GM21381 (cell line): ENCODE results near the gene DLX3.

Experiments used
- ATAC-seq: cut with Tn5 transposase; IDR thresholded peaks from one replicate; pipeline ENCODE4 v1.9.1; 2021; ENCODE audit warnings: mild to moderate bottlenecking, moderate library complexity; ENCODE audit not compliant: unreplicated experiment

The DLX3 gene

DNA sequence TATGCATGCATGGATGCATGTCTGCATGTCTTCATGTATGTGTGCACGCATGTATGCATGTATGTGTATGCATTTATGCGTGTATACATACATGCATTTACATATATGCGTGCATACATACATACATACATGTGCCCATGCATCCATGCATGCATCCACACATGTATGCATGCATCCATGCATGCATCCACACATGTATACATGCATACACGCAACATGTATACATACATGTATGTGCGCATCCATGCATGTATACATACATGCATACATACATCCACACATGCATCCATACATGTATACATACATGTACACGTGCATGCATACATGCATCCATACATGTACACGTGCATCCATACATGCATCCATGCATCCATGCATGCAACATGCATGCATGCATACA lies 29.8 kb upstream of the DLX3 start:
- ATAC-seq, result no peak

DNA sequence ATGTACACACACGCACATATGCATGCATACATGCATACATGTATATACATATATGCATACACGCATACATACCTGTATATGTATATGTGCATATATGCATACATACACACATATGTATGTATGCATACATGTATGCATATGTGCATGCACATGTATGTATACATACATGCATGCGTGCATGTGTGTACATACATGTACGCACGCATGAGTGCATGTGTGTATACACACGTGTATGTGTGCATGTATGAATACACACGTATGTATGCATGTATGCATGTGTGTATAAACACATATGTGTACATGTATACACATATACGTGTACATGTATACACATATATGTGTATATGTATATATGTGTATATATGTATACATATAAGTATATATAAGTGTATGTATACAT lies 28.5 kb upstream of the DLX3 start:
- ATAC-seq, result no peak

DNA sequence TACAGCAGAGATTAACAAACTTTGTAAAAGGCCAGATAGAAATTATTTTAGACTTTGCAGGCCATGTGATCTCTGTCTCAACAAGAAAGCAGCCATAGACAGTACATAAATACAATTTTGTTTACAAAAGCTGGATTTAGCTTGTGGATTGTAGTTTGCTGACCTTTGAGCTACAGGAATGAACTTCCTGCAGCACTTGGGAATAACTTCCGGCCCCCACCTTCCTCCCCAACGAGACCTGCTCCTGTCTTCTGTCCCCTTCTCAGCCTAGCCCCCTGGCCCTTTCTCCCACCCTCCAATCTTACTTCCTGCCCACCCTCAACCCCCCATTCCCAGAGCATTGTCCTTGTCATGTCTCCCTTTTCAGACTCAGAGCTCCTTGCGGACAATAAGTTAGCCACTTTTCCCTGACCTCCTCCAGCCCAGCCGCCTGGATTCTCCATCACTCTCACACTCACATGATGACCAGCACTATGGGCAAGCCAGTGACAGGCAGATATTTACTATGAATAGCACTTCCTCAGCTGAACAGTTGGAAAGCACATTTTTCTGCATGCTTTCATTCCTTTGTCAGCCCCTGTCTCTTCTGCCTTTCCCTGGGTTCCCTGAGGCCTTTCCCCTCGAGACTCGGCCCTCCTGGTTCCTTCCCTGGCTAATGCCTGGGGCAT lies 27.6 kb upstream of the DLX3 start:
- ATAC-seq, result no peak

DNA sequence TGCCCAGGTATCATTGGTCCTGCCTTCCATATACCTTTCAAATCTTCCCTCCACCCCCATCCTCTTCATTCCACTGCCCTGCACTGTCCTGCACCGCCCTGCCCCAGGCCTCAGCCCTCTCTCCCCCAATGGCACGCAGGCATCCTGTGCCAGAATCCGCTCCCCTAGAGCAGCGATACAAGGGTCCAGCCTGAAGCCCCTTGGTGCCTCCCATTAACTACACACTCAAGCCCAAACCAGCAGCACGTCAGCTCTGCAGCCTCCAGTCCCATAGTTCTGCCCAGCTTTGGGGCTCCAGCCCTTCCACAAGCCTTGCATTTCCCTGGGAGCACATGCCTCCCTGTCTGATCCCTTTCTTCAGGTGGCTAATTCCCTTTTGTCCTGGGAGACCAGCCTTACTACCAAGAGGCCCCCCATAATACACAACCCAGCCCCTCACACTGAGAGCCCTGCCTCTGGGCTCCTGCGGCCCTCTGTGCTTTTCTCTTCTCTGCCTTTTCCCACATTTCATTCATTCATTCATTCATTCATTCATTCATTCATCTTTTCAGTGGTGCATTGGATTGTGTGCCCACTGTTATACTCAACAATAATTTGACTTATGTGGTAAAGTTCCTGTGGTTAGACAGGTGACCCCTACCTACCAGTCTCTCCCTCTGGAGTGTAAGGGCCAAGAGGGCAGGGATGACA lies 26.8 kb upstream of the DLX3 start:
- no peak for ATAC-seq

DNA sequence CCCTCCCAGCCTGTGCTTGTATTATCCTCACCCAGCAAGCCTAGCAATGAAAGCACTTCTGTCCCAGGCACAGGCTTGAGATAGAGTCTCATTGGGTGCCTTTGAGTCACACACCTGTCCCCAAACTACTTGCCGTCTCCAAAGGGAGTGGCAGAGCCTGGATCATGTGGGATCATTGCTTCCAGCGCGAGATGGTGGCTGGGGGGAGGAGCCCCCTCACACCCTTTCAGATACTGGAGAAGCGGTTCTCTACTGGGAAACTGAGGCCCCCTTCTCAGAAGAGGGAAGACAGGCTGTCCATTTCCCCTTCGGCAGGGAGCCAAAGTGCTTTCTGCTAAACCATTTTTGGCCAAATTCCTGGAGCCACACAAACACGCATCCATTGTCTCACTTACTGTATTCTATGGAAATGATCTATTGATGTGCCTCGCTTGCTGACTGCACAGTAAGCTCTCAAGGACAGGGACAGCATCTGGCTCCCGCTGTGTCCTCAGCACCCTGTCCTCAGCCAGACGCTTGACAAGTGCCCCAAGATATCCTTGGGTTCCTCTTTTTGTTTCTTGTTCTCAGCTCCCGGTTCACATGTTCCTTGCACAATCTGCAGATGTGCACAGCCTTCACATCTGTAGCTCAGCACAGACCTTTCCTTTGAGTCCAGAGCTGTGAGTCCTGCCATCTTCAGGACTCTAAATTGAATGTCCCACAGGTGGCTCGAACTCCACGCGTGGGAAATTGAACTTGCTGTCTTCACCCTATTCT lies 26.0 kb upstream of the DLX3 start:
- ATAC-seq, result no peak

DNA sequence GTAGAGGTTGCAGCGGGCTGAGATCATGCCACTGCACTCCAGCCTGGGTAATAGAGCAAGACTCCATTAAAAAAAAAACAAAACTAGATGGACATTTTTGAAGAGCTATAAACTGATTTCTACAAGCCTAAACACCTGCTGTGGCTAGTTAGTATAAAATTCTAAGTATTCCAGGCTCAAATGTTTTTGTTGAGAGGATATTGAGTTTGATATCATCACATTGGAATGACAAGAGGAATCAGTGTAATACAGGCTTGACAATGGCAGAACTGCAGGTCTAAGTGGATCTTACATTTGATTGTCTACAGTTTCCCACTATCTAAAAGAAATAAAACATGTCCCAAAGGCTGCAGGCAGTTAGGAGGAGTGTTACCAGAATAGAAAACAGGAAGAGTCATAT lies 23.9 kb upstream of the DLX3 start:
- no peak for ATAC-seq

DNA sequence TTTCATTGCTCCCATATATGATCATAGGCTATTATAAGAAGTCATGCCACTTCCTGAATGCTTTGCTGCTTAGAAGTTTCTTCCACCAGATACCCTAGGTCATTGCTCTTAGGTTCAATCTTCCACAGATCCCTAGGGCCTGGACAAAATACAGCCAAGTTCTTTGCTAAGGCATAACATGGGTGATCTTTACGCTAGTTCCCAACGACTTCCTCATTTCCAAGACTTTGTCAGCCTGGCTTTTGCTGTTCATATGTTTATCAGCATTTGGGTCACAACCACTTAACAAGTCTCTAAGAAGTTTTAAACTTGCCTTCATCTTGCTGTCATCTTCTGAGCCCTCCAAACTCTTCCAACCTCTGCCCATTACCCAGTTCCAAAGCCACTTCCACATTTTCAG lies 20.1 kb upstream of the DLX3 start:
- no peak for ATAC-seq

DNA sequence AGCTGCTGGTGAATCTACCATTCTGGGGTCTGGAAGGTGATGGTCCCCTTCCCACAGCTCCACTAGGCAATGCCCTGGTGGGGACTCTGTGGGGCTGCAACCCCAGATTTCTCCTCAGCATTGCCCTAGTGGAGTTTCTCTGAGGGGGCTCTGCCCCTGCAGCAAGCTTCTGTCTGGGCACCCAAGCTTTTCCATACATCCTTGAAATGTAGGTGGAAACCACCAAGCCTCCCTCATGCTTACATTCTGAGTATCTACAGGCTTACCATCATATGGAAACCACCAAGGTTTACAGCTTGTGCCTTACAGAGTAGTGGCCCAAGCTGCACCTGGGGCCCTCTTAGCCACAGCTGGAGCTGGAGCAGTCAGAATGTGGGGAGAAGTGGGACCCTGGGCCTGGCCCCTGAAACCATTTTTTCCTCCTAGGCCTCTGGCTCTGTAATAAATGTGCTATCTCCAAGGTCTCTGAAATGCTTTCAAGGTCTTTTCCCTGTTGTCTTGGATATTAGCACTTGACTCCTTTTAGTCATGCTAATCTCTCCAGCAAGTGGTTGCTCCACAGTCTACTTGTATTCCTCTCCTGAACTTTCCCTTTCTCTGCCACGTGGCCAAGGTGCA lies 19.6 kb upstream of the DLX3 start:
- no peak for ATAC-seq

DNA sequence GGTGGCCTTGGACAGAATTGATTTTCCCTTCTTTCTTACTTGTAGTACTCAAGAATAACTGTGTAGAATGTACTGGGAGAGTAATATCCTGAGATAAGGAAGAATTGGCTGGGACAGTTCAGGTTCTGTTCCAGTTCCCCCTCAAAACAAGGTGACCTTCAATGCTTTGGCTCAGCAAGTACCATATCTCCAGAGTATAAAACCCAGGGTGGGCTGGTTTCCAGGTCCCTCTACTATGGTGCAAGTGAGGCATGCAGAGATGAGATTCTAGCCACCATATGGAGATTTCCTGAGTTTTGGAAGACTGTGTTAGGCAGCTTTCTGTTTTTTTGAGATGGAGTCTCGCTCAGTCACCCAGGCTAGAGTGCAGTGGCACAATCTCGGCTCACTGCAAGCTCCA lies 18.1 kb upstream of the DLX3 start:
- no peak for ATAC-seq

DNA sequence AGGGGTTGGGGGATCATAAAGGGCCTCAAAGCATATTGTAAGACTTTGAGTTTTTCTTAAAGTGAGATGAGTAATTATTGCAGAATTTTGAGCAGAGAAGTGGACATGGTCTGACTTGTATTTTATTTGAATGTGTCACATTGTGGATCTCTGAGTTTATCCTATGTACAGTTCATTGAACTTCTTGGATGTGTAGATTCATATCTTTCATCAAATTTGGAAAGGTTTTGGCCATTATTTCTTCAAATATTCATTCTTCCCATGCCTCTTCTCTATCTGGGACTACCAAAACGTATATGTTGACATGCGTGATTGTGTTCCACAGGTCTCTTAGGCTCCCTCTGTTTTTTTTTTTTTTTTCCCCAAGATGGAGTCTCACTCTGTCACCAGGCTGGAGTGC lies 14.3 kb upstream of the DLX3 start:
- no peak for ATAC-seq

DNA sequence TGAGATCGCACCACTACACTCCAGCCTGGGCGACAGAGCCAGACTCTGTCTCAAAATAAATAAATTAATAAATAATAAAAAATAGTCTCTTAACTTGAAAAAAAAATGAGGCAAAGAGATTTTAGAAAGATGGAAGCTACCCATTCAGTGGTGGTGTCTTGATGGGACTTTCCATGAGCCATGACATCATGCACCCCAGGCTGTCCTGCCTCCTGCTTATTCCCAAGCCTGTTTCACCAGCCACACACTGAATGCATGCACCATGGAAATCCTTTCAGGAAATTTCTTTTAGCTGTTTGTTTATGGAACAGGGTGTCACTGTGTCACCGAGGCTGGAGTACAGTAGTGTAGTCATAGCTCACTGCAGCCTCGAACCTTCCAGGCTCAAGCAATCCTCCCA lies 8.9 kb upstream of the DLX3 start:
- ATAC-seq, result no peak

DNA sequence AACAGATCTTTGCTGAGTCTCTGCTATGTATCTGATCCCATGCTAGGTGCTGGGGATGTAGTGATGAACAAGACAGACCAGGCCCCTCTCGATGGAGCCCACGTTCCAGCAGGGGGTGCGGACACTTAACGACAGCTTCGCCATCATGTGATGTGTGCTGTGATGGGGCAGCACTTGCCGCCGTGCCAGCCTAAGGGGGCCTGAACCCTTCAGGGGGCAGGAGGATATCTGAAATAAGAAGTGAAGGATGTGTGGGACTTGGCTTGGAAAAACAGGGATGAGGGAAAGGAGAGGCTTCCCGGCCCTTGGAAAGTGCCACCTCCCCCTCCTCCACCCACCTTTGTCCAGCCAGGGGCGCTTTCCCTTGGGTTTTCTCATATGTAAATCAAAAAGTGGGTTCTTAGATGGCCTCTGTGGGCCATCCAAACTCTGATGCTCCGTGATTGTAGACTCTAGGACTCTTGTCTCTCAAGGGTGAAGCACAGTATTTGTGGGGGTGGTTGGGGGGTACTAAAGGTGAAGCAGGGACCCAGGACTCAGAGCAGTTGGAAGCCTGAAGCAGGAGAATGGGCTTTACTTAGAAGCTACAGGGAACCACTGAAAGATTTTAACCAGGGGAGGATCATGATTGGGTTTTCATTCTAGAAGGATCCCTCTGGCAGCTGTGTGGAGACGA lies 4.0 kb upstream of the DLX3 start:
- no peak for ATAC-seq

DNA sequence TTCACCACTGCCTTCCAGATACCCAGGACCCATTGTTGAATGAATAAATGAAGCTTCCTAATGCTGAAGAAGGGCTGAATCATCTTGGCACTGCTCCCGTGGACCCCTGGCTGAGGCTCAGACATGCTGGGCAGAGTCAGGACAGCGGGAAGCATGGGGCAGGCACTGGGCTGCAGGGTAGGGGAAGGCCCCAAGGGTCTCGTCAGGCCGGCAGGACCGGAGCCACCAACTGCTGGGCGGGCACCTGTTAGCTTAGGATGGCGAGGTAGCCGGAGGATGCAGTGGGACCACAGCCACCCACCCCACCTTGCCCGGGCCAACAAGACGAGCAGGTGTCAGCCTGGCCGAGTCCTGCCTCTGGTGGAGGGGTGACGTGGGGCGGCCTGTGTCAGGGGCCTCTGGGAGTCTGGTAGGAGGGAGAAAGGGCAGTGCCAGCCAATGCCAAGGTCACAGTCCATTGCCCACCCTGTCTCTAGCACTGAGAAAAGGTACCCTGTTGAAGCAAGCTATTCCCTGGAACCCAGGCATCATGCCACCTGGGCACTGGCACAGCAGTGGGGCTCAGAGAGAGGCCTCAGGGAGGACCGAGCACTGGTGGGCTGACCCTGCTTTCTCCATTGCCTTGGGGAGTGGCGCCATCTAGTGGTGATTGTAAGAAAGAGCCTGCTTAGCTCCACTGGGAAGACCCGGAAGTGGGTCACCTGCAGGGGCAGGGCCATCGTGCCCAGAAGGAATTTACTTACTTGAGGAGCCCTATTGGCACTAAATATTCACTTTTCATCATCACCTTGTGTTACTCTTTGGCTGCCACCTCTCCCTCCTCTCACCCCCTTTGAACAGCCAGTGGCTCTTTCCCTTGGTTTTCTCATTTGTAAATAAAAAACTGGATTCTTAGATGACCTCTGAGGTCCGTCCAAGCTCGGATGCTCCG lies 3.0 kb upstream of the DLX3 start:
- no peak for ATAC-seq

DNA sequence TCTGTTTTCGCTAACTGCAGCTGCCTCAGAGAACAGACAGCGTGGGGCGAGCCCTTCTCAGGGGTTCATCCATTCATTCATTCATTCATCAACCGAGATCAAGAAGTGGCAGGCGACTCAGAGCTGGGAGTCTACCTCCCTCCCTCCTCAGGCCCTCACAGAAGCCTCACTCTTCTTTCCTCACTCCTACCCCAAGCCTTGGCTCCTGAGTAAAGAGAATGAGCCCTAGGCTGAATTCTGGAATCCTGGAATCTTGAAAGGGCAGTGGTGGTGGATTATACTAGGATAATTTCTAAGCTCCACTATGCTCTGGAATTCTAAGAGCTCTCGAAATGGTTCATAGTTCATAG lies 2.3 kb upstream of the DLX3 start:
- ATAC-seq, result no peak

DNA sequence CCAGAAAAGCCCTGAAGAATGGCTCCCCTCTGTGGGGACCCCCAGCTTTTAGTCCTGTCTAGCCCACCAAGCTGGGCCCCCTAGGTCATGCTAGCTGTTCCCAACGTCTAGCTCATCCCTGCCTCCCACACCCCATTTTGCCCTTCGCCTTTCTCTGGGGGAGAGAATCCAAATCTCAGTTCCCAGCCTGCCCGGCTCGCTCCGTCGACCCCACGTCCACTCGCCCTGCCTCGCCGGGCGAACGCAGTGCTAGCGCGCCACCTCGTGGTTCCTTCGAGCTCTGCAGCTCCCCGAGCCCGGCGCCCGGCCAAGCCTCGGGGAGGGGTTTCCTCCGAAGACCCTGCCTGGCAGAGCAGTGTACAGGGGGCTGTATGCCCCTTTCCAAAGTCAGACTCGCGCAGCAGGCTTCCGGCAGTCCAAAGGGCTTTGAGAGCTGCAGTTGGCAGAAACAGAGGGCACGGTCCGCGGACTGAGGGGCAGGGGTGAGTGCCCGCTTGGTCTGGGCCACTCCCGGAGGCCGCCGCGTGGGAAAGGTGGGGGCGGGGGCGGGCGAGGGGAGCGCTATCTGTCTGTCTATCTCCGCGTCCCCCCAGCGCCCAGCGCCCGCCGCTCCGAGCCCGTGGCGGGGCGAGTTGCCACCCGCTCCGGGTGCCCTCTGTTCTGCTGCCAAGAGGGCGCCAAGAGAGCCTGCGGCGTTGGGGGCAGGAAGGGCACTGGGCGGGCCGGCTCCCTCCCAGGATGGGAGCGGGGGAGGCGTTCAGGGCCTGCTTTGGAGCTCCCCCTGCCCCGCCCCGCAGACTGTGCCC lies 1.7 kb upstream of the DLX3 start:
- no peak for ATAC-seq

DNA sequence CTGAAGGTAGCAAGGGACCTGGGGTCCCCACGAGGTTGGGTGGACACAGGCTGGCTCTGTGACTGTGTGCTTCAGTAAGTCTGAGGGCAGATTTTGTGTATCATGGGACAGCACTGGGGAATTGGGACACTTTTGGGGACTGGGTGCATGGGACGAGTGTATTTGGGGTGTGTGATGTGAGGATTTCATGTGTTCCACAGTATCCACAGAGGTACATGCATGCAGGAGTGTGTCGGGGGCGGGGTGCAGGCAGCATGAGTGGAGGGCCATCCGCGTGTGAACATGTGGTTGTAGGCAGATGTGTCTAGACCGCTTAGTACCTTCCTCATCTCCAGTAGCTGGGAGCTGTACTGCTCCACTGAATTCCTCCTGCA lies 1.1 kb upstream of the DLX3 start:
- ATAC-seq, result no peak

DNA sequence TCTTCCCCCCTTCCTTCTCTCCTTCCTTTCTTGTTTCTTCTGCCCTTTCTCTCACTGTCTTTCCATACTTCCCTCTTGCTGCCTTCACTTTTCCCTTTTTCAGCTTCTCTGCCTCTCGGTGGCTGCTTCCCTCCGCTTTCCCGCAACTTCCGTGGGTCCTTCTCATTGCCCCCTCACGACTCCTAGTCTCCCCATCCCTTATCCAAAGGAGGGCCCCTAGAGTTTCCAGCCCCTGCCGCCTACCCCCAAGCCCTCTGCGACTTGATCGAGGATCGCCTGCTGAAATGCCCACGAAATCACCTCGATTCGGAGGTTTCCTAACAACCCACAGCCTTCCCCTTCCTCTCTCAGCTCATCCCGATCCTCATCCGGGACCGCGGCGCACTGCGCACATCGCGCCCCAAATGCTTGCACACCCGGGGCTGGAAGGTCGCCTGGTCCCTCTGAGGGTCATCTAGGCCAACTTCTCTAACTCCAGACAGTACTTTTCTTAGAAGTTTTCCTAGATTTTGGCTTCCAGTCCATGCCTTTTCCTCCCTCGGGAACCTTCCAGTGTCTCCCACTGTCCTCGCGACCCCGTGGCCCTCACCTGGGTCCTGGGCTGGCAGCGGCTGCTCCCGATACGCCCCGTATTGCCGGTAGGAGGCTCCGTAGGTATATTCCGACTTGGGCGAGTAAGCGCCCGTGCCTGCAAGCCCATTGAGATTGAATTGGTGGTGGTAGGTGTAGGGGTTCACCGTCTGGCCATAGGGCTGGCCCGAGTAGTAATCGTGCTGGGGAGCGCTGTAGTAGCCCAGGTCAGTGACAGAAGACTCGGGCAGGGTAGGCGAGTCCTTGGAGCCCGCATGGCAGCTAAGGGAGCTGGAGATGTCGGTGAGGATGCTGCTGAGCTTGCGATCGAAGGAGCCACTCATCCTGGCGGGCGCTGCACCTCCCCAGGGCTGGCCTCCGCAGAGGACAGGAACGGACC lies 654 bp downstream of the DLX3 start:
- no peak for ATAC-seq

DNA sequence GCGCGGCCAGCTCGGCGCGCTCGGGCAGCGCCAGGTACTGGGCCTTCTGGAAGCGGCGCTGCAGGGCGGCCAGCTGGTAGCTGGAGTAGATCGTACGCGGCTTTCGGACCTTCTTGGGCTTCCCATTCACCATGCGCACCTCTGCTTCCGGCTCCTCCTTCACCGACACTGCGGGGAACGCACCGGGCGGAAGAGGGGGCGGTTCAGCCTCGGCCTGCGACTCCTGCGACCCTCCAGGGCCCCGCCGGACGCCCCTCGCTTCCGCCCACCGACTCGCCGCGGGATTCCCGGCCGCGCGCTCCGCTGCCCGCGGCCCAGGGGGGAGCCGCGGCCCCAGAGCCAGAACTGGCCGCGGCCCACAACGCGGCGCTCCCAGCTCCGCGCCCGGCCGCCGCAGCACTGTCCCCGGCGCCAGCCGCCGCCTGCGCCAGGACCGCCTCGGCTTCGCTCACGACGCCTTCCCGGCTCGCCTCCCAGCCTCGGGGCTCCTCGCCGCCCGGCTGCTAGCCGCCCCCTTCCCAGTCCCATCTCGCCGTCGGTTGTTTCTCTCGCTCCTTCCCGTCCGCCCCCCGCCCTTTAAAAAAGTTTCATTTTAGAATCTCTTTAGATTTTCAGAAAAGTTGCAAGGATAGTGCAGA lies 1.5 kb downstream of the DLX3 start:
- ATAC-seq, result no peak
